SU-DHL-6 (cell line): Measurements from ENCODE around the gene EXOC2.

Source experiments
- CTCF ChIP-seq: fragments of 200-600 bp; sonication (generic); IDR thresholded peaks from one replicate; pipeline ENCODE4 v1.5.1; 2017; ENCODE audit warnings: antibody characterized with exemption, mild to moderate bottlenecking, low read length, moderate library complexity; ENCODE audit not compliant: insufficient read depth, poor library complexity, severe bottlenecking
- EZH2phosphoT487 ChIP-seq: fragments of 200-600 bp; sonication (generic), shearing (Covaris generic); conservative IDR thresholded peaks from 2 replicates; pipeline ENCODE4 v1.6.1; 2018; ENCODE audit warnings: mild to moderate bottlenecking, antibody characterized with exemption, low read length, moderate library complexity, mixed read lengths

DNA sequence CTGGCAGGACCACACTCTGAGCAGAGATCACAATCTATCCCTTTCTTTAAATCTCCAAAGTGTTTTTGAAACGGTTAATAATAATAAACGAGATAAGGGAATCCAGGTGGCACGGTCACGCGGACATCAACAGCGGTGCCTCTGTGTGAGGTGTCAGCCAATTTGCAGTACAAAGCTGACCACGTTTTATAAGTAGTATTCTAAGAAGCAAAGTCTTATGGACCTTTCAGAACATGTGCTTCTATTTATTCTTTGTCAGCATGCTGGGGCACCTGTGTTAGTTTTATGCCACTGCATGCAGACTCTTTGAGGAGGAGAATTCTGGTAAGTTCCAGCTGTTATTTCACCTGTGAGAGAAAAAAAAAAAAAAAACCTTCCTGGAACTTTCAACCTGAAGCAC, 39.0 kb upstream of the EXOC2 start:
- TF ChIP-seq CTCF (no peak), EZH2phosphoT487 (no peak)
